ENCODE measurements around the gene TNFRSF25. TPM values are rescaled to one million over a fixed set of nuclear protein-coding genes. Genes with fewer than 3 reads are reported as not detected.

Gene TNFRSF25
- total RNA-seq, 1 experiment from 2014 or later, result 19.4 TPM

- H3K4me3 Mint-ChIP-seq, result no peak overlapping the region; a peak in 1 of 5 replicates
- H2AFZ ChIP-seq (ENCODE audit: low read length), result no peak overlapping the region
- H3K4me2 ChIP-seq (ENCODE audit: insufficient read depth, insufficient read length, low read length), result no peak overlapping the region
- H3K23ac ChIP-seq (ENCODE audit: insufficient read length, low read depth, low read length), result no peak overlapping the region
- H2BK12ac ChIP-seq (ENCODE audit: insufficient read length, low read depth, low read length), result no peak overlapping the region
- WGBS (ENCODE audit: extremely low coverage, insufficient read length, low lambda C conversion rate), result no CpG with 5 or more reads among the region's 5 CpGs
- H3K18ac ChIP-seq (ENCODE audit: insufficient read length, low read depth, low read length), result no peak overlapping the region
- no peak overlapping the region for H3K14ac ChIP-seq (ENCODE audit: insufficient read depth, low read length)
- no peak for TF ChIP-seq CTCF (conservative IDR thresholded peaks at IDR 0.05)
- H3K4me1 ChIP-seq (ENCODE audit: insufficient read depth, low read length), result no peaks in the 10 kb centered on the region
- no peak overlapping the region for H3K27ac ChIP-seq (ENCODE audit: insufficient read length, low read depth, low read length)
- H3K27me3 Mint-ChIP-seq (ENCODE audit: low read depth), result peaks cover 1% of the 10 kb centered on the region; the same call in 1 of the 2 replicates
- no peaks in the 10 kb centered on the region for H3K9me3 ChIP-seq (ENCODE audit: control insufficient read depth, low read depth, low read length)
- no peak overlapping the region for H4K5ac ChIP-seq (ENCODE audit: insufficient read length, low read depth, low read length)
- H2BK20ac ChIP-seq (ENCODE audit: low read depth, low read length, poor library complexity, severe bottlenecking), result no peak overlapping the region
- H3K4ac ChIP-seq (ENCODE audit: low read depth, low read length), result no peak overlapping the region
- H3K9ac ChIP-seq (ENCODE audit: extremely low read depth, insufficient read length, low read length), result no peak overlapping the region
- no peaks in the 10 kb centered on the region for H4K20me1 ChIP-seq (ENCODE audit: control insufficient read depth, insufficient read depth, insufficient read length)
- H4K91ac ChIP-seq (ENCODE audit: insufficient read length, low read depth, low read length), result no peak overlapping the region
- H4K8ac ChIP-seq (replicated peaks; ENCODE audit: insufficient read length, low read depth, low read length), result no peak overlapping the region
- H3K36me3 Mint-ChIP-seq (ENCODE audit: insufficient read depth in 1 of 3, low read depth in 3 of 3), result peaks cover 0 to 3% (median 3%) of the 10 kb centered on the region in 3 experiments; a peak in 4 of 7 replicates
- H2BK15ac ChIP-seq (ENCODE audit: low read depth, low read length), result no peak overlapping the region
- peaks cover 19 to 26% of the 10 kb centered on the region in 2 experiments for H3K4me1 Mint-ChIP-seq
- H2BK120ac ChIP-seq (ENCODE audit: low read depth, low read length, poor library complexity, severe bottlenecking), result no peak overlapping the region
- peaks cover 5% of the 10 kb centered on the region for H3K23me2 ChIP-seq (ENCODE audit: insufficient read length, low read depth, low read length, poor library complexity, severe bottlenecking)
- H3K79me2 ChIP-seq (ENCODE audit: insufficient read depth, low read length), result 0 out of 2 replicates have a peak, but pooled peaks cover 1% of the 10 kb centered on the region
- H3K27me3 ChIP-seq (ENCODE audit: insufficient read depth, low read length), result no peaks in the 10 kb centered on the region
- DNase-seq, result no peak
- H3K9me3 Mint-ChIP-seq, result no peaks in the 10 kb centered on the region; a peak in 1 of 5 replicates
- H3K56ac ChIP-seq (ENCODE audit: insufficient read length, low read depth, low read length), result no peak overlapping the region
- H2AK5ac ChIP-seq (ENCODE audit: insufficient read length, low read length), result no peak overlapping the region
- no peak overlapping the region for H2BK5ac ChIP-seq (ENCODE audit: insufficient read length, low read length)
- H3K79me1 ChIP-seq (ENCODE audit: insufficient read depth, low read depth, low read length, poor library complexity, severe bottlenecking), result no peaks in the 10 kb centered on the region
- no peak overlapping the region for H3T11ph ChIP-seq (ENCODE audit: low read length)
- peak overlapping the region in 1 of 3 experiments; percentile 21; a peak in 2 of 7 replicates for H3K27ac Mint-ChIP-seq
Observed at GRCh38 chr1:6481820-6482219, 15.8 kb upstream of the TNFRSF25 start.

Measured in H9 (cell line).